Amniotic epithelial cell (primary cell): ENCODE data around the gene MED9.
A peak's percentile ranks its signal among the peaks of the same experiment; 100 is the strongest.
"Not testable (repeated sequence)": the region's sequence is repeated elsewhere in the genome, so short reads cannot be mapped to it uniquely, and the experiment has no call there.

ENCODE experiments used
- DNase-seq: peaks from one replicate; pipeline ENCODE4 v3.0.0-alpha.2; 2010; ENCODE audit warnings: low read depth

Gene MED9

GRCh38 chr17:17476865-17477467 lies at the start of gene MED9:
Gene MED9 (plus strand): TSS chr17:17477000. CDS start chr17:17477042, 42 bp downstream.
- peak; percentile 83 for DNase-seq

GRCh38 chr17:17429222-17429621 lies 47.6 kb upstream of the MED9 start:
- no peak for DNase-seq

- DNase-seq, result not testable (repeated sequence)
These were observed 45.9 kb upstream of the MED9 start for GRCh38 chr17:17430924-17431323.

GRCh38 chr17:17431605-17432004 lies 45.2 kb upstream of the MED9 start:
- DNase-seq, result no peak

GRCh38 chr17:17433000-17433703 lies 43.6 kb upstream of the MED9 start:
- DNase-seq, result peak; percentile 99

- DNase-seq, result no peak
These were observed 42.3 kb upstream of the MED9 start for GRCh38 chr17:17434477-17434876.

- DNase-seq, result peak; percentile 95
These were observed 41.5 kb upstream of the MED9 start for GRCh38 chr17:17435323-17435722.

- no peak for DNase-seq
These were observed 39.3 kb upstream of the MED9 start for GRCh38 chr17:17437461-17437860.

GRCh38 chr17:17437893-17438292 lies 38.9 kb upstream of the MED9 start:
- DNase-seq, result no peak

- DNase-seq, result peak; percentile 72
These were observed 36.6 kb upstream of the MED9 start for GRCh38 chr17:17440010-17440843.

GRCh38 chr17:17440938-17441675 lies 35.7 kb upstream of the MED9 start:
- no peak for DNase-seq

GRCh38 chr17:17443173-17443572 lies 33.6 kb upstream of the MED9 start:
- peak; percentile 23 for DNase-seq

- DNase-seq, result no peak
These were observed 31.4 kb upstream of the MED9 start for GRCh38 chr17:17445296-17445924.

- peak; percentile 84 for DNase-seq
These were observed 30.7 kb upstream of the MED9 start for GRCh38 chr17:17445925-17446665.

- no peak for DNase-seq
These were observed 30.1 kb upstream of the MED9 start for GRCh38 chr17:17446666-17447155.

- DNase-seq, result no peak
These were observed 29.5 kb upstream of the MED9 start for GRCh38 chr17:17447264-17447663.

- DNase-seq, result no peak
These were observed 28.7 kb upstream of the MED9 start for GRCh38 chr17:17448076-17448475.

GRCh38 chr17:17448723-17449122 lies 28.1 kb upstream of the MED9 start:
- no peak for DNase-seq

- DNase-seq, result no peak
These were observed 23.7 kb upstream of the MED9 start for GRCh38 chr17:17453088-17453487.

- DNase-seq, result no peak
These were observed 22.5 kb upstream of the MED9 start for GRCh38 chr17:17454276-17454675.

- not testable (repeated sequence) for DNase-seq
These were observed 22.1 kb upstream of the MED9 start for GRCh38 chr17:17454700-17455099.
